CD14-positive monocyte (primary cell): ENCODE measurements around the gene CACNA1G. TPM values are rescaled to one million over a fixed set of nuclear protein-coding genes. Genes with fewer than 3 reads are reported as not detected.
A peak's percentile ranks its signal among the peaks of the same experiment; 100 is the strongest.

Experiments used
- DNase-seq, 3 donors: peaks; one replicate each; pipeline ENCODE4 v3.0.0-alpha.2; 2011 to 2022
- H2AFZ ChIP-seq: 2 replicates; pipeline ENCODE4 v1.6.0; 2012; ENCODE audit warnings: mild to moderate bottlenecking, low read depth, low read length, inconsistent platforms; ENCODE audit not compliant: insufficient read depth, poor library complexity, severe bottlenecking
- H3K27ac ChIP-seq, 2 donors: 1 replicate in 1 of 2; 2 replicates in 1 of 2; pipeline ENCODE4 v1.5.1; 2012 to 2013; ENCODE audit warnings: low read length in 2 of 2, control low read depth in 1 of 2, inconsistent platforms in 1 of 2, low read depth in 1 of 2, mild to moderate bottlenecking in 1 of 2
- H3K27me3 ChIP-seq, 2 donors: one replicate each; pipeline versions ENCODE4 v1.6.0 to v1.6.1; 2011 to 2013; ENCODE audit warnings: low read length in 2 of 2; ENCODE audit not compliant: control insufficient read depth in 2 of 2, insufficient read depth in 2 of 2
- H3K36me3 ChIP-seq, 2 donors: replicated peaks in 1 of 2; 1 replicate in 1 of 2; 2 replicates in 1 of 2; pipeline versions ENCODE4 v1.5.1 to v1.6.1; 2012 to 2013; ENCODE audit warnings: low read length in 2 of 2, control low read depth in 1 of 2, inconsistent platforms in 1 of 2, mild to moderate bottlenecking in 1 of 2; ENCODE audit not compliant: insufficient read depth in 2 of 2, control insufficient read depth in 1 of 2
- H3K4me1 ChIP-seq, 2 donors: 1 replicate in 1 of 2; 2 replicates in 1 of 2; pipeline versions ENCODE4 v1.5.1 to v1.6.1; 2012 to 2013; ENCODE audit warnings: low read length in 2 of 2, control low read depth in 1 of 2, inconsistent platforms in 1 of 2, mild to moderate bottlenecking in 1 of 2, moderate library complexity in 1 of 2; ENCODE audit not compliant: insufficient read depth in 2 of 2, control insufficient read depth in 1 of 2
- H3K4me2 ChIP-seq: replicated peaks from 2 replicates; pipeline ENCODE3; 2012; ENCODE audit warnings: low read length, moderate library complexity, mild to moderate bottlenecking; ENCODE audit not compliant: poor library complexity, severe bottlenecking; ENCODE audit errors: extremely low read depth
- H3K4me3 ChIP-seq, 3 experiments: fragments of 200-600 bp in 1 of 3; sonication (generic) in 1 of 3; replicated peaks in 1 of 3; 1 replicate in 2 of 3; 2 replicates in 1 of 3; pipeline ENCODE4 v1.5.1; 2011 to 2013; ENCODE audit warnings: low read length in 3 of 3, mild to moderate bottlenecking in 3 of 3, control low read depth in 2 of 3, low read depth in 2 of 3, inconsistent platforms in 1 of 3, moderate library complexity in 1 of 3
- H3K79me2 ChIP-seq: 2 replicates; pipeline ENCODE4 v1.6.0; 2012; ENCODE audit warnings: mild to moderate bottlenecking, control low read depth, inconsistent platforms, low read length, moderate library complexity; ENCODE audit not compliant: insufficient read depth
- H3K9ac ChIP-seq: 2 replicates; pipeline ENCODE4 v1.6.0; 2017; ENCODE audit warnings: low read length, mild to moderate bottlenecking; ENCODE audit not compliant: insufficient read depth, poor library complexity, severe bottlenecking
- H3K9me3 ChIP-seq, 2 donors: replicated peaks in 1 of 2; 1 replicate in 1 of 2; 2 replicates in 1 of 2; pipeline versions ENCODE4 v1.5.1 to v1.6.1; 2012 to 2013; ENCODE audit warnings: low read length in 2 of 2, control low read depth in 1 of 2; ENCODE audit not compliant: control insufficient read depth in 1 of 2, insufficient read depth in 1 of 2
- H4K20me1 ChIP-seq: 2 replicates; pipeline ENCODE4 v1.6.0; 2012; ENCODE audit warnings: mild to moderate bottlenecking, low read length, control low read depth, moderate library complexity; ENCODE audit not compliant: insufficient read depth
- H3K27ac Mint-ChIP-seq, 7 donors: one replicate each; pipeline ENCODE4 v1.8.0; 2020; ENCODE audit warnings: mild to moderate bottlenecking in 7 of 7, mixed read lengths in 7 of 7, moderate library complexity in 6 of 7, inconsistent platforms in 2 of 7
- H3K27me3 Mint-ChIP-seq, 3 donors: one replicate each; pipeline ENCODE4 v1.8.0; 2021 to 2022; ENCODE audit warnings: low read depth in 3 of 3, mild to moderate bottlenecking in 3 of 3, mixed read lengths in 3 of 3, moderate library complexity in 3 of 3, inconsistent platforms in 1 of 3
- H3K36me3 Mint-ChIP-seq, 2 donors: one replicate each; pipeline ENCODE4 v1.8.0; 2020; ENCODE audit warnings: mixed read lengths in 2 of 2, inconsistent platforms in 1 of 2, mild to moderate bottlenecking in 1 of 2
- H3K4me1 Mint-ChIP-seq: one replicate; pipeline ENCODE4 v1.8.0; 2020; ENCODE audit warnings: mild to moderate bottlenecking, mixed read lengths
- H3K4me3 Mint-ChIP-seq, 2 donors: one replicate each; pipeline ENCODE4 v1.8.0; 2020; ENCODE audit warnings: mild to moderate bottlenecking in 2 of 2, mixed read lengths in 2 of 2, moderate library complexity in 1 of 2
- H3K9me3 Mint-ChIP-seq, 7 donors: one replicate each; pipeline ENCODE4 v1.8.0; 2020 to 2022; ENCODE audit warnings: mixed read lengths in 7 of 7, mild to moderate bottlenecking in 6 of 7, moderate library complexity in 6 of 7, inconsistent platforms in 2 of 7
- WGBS: methylation state at CpG from one replicate; pipeline ENCODE4 v1.1.5; 2013; ENCODE audit warnings: missing lambda C conversion rate; ENCODE audit not compliant: insufficient coverage; 5-methylcytosine and 5-hydroxymethylcytosine counted together
- intact Hi-C, 2 donors: fragments of 100-400 bp; cut with micrococcal nuclease; formaldehyde crosslinking; loops; one replicate each; pipeline versions ENCODE4 v1.15.0 to v1.15.1; 2023
- polyA minus RNA-seq: library from RNA; depleted of rRNA, polyadenylated mRNA; stranded (reverse); fragments of >200 nt; gene quantifications from 2 replicates; pipeline ENCODE4 v1.2.3, GENCODE V29; 2012
- polyA plus RNA-seq, 3 donors: library from polyadenylated mRNA; depleted of rRNA in 1 of 3; unstranded in 2 of 3; stranded (reverse) in 1 of 3; fragments of 300-500 nt in 2 of 3; fragments of >200 nt in 1 of 3; fragmentation: Illumina TruSeq in 2 of 3; gene quantifications; 1 replicate in 2 of 3; 2 replicates in 1 of 3; pipeline ENCODE4 v1.2.3, GENCODE V29; 2012 to 2021
- total RNA-seq, 12 experiments: library from RNA in 1 of 12; stranded (reverse) in 1 of 12; fragments of 120-200 nt in 1 of 12; gene quantifications; one replicate each; pipeline ENCODE4 v1.2.4 and lab custom pipeline; 2013 to 2026; ENCODE audit warnings: mixed read lengths in 6 of 12, inconsistent platforms in 1 of 12
- TF ChIP-seq, protein P1 (sequence below): fragments of 200-600 bp; IDR thresholded peaks from one replicate; pipeline ENCODE4 v1.8.0; 2022; ENCODE audit warnings: antibody characterized with exemption, mild to moderate bottlenecking

The CACNA1G gene
- under 0.01 TPM for total RNA-seq (2013)
- under 1 TPM in 1 of 3 donors, not detected in 2; 0.03 TPM for polyA plus RNA-seq
- 0.14 TPM in 1 of 2 replicates, not detected in the other for polyA minus RNA-seq
- total RNA-seq (lab: John Stamatoyannopoulos, UW) = 1.0 to 12.4 (median 3.5) reads per million in 11 experiments

DNA sequence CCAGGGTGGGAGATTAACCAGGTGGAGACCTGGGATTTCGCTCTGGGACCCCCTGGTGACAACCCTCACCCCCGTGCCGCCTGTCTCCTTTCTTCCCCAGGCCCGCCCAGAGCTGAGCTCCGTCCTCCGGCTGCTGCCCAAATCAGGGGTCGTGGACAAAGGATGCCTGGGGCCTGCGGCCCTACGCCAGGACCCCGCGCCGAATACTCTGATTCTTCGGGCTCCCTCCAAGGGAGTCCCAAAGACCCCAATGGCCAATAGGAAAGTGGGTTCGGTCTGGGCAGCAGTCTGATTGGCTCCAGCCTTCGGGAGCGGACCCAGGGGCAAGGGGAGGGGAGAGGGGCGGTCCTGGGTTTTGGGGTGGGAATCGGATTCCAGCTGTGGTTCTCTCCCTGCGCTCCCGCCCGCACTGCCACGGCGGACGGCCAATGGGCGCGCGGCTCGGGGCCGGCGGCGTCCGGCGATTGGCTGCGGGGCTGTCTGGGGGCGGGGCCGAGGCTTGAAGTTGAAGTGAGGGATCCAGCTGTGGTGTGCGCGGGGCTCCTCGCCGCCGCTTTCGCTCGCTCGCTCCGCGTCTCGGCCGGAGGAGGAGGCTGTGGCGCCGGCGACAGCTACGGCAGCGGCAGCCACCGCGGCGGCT lies at the start of gene CACNA1G:
TSS of gene CACNA1G (plus strand) at position 531 of the 640 bp plus-strand sequence. CDS start 745 bp downstream, outside the sequence.
- peaks cover 5% of the 10 kb centered on the region for H4K20me1 ChIP-seq
- peak within 1 kb of the TSS; percentile 82 for H3K4me2 ChIP-seq
- H3K4me1 Mint-ChIP-seq = peaks cover 26% of the 10 kb centered on the region
- TF ChIP-seq, protein P1, sequence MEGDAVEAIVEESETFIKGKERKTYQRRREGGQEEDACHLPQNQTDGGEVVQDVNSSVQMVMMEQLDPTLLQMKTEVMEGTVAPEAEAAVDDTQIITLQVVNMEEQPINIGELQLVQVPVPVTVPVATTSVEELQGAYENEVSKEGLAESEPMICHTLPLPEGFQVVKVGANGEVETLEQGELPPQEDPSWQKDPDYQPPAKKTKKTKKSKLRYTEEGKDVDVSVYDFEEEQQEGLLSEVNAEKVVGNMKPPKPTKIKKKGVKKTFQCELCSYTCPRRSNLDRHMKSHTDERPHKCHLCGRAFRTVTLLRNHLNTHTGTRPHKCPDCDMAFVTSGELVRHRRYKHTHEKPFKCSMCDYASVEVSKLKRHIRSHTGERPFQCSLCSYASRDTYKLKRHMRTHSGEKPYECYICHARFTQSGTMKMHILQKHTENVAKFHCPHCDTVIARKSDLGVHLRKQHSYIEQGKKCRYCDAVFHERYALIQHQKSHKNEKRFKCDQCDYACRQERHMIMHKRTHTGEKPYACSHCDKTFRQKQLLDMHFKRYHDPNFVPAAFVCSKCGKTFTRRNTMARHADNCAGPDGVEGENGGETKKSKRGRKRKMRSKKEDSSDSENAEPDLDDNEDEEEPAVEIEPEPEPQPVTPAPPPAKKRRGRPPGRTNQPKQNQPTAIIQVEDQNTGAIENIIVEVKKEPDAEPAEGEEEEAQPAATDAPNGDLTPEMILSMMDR = no peak
- H3K27ac ChIP-seq = no peak within 1 kb of the TSS
- intact Hi-C loops = loop anchor here in 1 of 2 donors (5.0 kb wide), 1 partner anchor 62 kb away; no protein-coding TSS in a partner anchor
- peaks cover 4 to 7% of the 10 kb centered on the region in 2 donors for H3K36me3 Mint-ChIP-seq
- DNase-seq = peak; percentile 60 to 77 (median 75)
- peaks cover 48 to 79% of the 10 kb centered on the region in 2 donors for H3K27me3 ChIP-seq
- no peak within 1 kb of the TSS for H3K9ac ChIP-seq
- H3K4me3 ChIP-seq = peak within 1 kb of the TSS in 2 of 3 experiments; percentile 27 to 72
- WGBS = 1% methylated on average over 52 of the region's 56 CpGs
- H3K27ac Mint-ChIP-seq = no peak within 1 kb of the TSS
- peaks cover 58 to 86% (median 77%) of the 10 kb centered on the region in 3 donors for H3K27me3 Mint-ChIP-seq
- H3K79me2 ChIP-seq = no peaks in the 10 kb centered on the region
- H3K4me1 ChIP-seq = peaks cover 30 to 31% of the 10 kb centered on the region in 2 donors
- peaks cover 0 to 18% (median 3%) of the 10 kb centered on the region in 7 donors for H3K9me3 Mint-ChIP-seq
- H3K9me3 ChIP-seq = peaks cover 0 to 16% of the 10 kb centered on the region in 2 donors
- peaks cover 5 to 7% of the 10 kb centered on the region in 2 donors for H3K36me3 ChIP-seq
- H3K4me3 Mint-ChIP-seq = peak within 1 kb of the TSS; percentile 70 to 89
- H2AFZ ChIP-seq = peak within 1 kb of the TSS; percentile 29

DNA sequence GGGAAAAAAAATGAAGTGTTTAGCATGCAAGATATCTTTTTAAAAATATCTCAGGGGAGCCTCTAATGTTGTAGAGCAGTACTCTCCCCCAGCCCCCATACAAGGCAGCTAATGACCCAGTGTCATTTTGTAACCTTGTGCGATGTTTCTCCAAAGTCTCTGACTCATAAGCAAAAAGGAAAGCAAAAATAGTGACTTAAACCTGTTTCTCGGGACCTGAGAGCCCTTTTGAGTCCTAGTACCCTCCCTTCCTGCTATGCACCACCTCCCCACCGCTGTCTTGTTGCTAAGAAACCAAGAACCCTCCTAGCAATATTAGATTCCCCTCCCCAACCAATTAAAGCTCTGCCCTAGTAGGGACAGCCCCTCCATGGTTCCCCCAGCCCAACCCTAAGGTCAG lies 49.5 kb upstream of the CACNA1G start:
- no peak for DNase-seq
- H3K27me3 Mint-ChIP-seq = peaks cover 4 to 5% (median 4%) of the 10 kb centered on the region in 3 donors
- H3K4me3 ChIP-seq = no peak overlapping the region
- H4K20me1 ChIP-seq = no peaks in the 10 kb centered on the region
- H3K79me2 ChIP-seq = no peaks in the 10 kb centered on the region
- H3K4me3 Mint-ChIP-seq = no peak overlapping the region
- no peak overlapping the region for H3K4me2 ChIP-seq
- H3K9me3 Mint-ChIP-seq = peaks cover 0 to 2% (median 0%) of the 10 kb centered on the region in 7 donors
- H3K9ac ChIP-seq = no peak overlapping the region
- no peak overlapping the region for H3K27ac Mint-ChIP-seq
- no peaks in the 10 kb centered on the region for H3K36me3 ChIP-seq
- H3K36me3 Mint-ChIP-seq = no peaks in the 10 kb centered on the region
- H2AFZ ChIP-seq = no peak overlapping the region
- peaks cover 29% of the 10 kb centered on the region for H3K4me1 Mint-ChIP-seq
- intact Hi-C loops = no loop called here
- H3K9me3 ChIP-seq = no peaks in the 10 kb centered on the region
- no peaks in the 10 kb centered on the region for H3K27me3 ChIP-seq
- 73% methylated on average over 3 of the region's 3 CpGs for WGBS
- no peak overlapping the region for H3K27ac ChIP-seq
- TF ChIP-seq, protein P1 = no peak
- peaks cover 10 to 16% of the 10 kb centered on the region in 2 donors for H3K4me1 ChIP-seq
